ENCODE results near the gene MORC2. TPM values are rescaled to one million over a fixed set of nuclear protein-coding genes. Genes with fewer than 3 reads are reported as not detected.

Gene MORC2
- total RNA-seq, 1 experiment from 2014 or later, result 38.8 TPM

DNA sequence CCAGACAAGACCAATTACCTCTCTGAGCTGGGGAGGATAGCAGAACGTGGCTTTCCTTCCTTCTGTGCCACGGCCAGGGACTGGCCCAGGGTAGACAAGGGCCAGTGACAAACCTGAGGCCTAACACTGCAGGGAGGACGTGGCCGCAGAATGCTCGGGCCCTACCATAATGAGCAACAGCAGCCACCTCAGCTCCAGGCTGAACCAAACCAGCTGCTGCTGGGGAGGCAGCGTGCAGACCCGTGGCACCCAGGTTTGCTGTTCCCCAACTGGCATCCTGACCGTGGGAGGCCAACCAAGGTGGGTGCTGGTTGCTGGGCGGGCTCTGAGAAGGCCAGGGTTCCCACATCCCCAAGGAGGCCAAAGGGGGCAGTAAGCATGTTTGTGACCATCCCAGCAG is 83.0 kb downstream of the MORC2 start:
- H3K27me3 Mint-ChIP-seq (ENCODE audit: unreplicated experiment), result no peaks in the 10 kb centered on the region
- peaks cover 8% of the 10 kb centered on the region for H3K4me1 Mint-ChIP-seq (ENCODE audit: low read depth, unreplicated experiment)
- H3K36me3 Mint-ChIP-seq (ENCODE audit: insufficient read depth, unreplicated experiment), result no peaks in the 10 kb centered on the region
- no peak overlapping the region for H3K4me3 Mint-ChIP-seq (ENCODE audit: low read depth, unreplicated experiment)
- intact Hi-C loops (cut with micrococcal nuclease; ENCODE audit: unreplicated experiment), result no loop called here
- no peak overlapping the region for H3K27ac Mint-ChIP-seq (ENCODE audit: unreplicated experiment)
- no peaks in the 10 kb centered on the region for H3K9me3 Mint-ChIP-seq (ENCODE audit: low read depth, unreplicated experiment)
- no peak for DNase-seq
- TF ChIP-seq, protein P1, sequence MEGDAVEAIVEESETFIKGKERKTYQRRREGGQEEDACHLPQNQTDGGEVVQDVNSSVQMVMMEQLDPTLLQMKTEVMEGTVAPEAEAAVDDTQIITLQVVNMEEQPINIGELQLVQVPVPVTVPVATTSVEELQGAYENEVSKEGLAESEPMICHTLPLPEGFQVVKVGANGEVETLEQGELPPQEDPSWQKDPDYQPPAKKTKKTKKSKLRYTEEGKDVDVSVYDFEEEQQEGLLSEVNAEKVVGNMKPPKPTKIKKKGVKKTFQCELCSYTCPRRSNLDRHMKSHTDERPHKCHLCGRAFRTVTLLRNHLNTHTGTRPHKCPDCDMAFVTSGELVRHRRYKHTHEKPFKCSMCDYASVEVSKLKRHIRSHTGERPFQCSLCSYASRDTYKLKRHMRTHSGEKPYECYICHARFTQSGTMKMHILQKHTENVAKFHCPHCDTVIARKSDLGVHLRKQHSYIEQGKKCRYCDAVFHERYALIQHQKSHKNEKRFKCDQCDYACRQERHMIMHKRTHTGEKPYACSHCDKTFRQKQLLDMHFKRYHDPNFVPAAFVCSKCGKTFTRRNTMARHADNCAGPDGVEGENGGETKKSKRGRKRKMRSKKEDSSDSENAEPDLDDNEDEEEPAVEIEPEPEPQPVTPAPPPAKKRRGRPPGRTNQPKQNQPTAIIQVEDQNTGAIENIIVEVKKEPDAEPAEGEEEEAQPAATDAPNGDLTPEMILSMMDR (IDR thresholded peaks at IDR 0.05; ENCODE audit: unreplicated experiment), result no peak
- CTCF ChIA-PET, result no interaction called here
- BruUV-seq (replicated peaks), result no TSS peak

DNA sequence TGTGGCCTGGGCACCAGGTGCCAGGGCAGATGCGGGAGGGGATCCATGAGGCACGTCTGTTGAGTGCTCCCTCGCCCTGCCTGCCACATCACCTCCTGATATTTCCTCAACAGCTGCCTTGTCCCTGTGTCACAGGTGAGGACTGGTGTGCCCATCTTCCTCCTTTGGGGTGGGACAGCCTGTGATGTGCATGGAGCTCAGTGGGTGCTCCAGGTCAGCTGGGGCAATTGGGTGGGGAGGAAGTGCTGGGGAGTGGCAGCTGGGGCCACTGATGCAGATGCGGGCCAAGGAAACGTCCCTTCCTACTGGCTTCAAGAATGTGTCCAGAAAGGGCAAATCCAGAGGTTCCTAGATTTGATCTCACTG is 83.6 kb downstream of the MORC2 start:
- BruUV-seq (replicated peaks), result no TSS peak
- TF ChIP-seq, protein P1 (IDR thresholded peaks at IDR 0.05; ENCODE audit: unreplicated experiment), result no peak
- no peak for DNase-seq
- H3K27me3 Mint-ChIP-seq (ENCODE audit: unreplicated experiment), result no peaks in the 10 kb centered on the region
- no peak overlapping the region for H3K4me3 Mint-ChIP-seq (ENCODE audit: low read depth, unreplicated experiment)
- H3K27ac Mint-ChIP-seq (ENCODE audit: unreplicated experiment), result no peak overlapping the region
- CTCF ChIA-PET, result no interaction called here
- no peaks in the 10 kb centered on the region for H3K9me3 Mint-ChIP-seq (ENCODE audit: low read depth, unreplicated experiment)
- H3K4me1 Mint-ChIP-seq (ENCODE audit: low read depth, unreplicated experiment), result peaks cover 8% of the 10 kb centered on the region
- H3K36me3 Mint-ChIP-seq (ENCODE audit: insufficient read depth, unreplicated experiment), result no peaks in the 10 kb centered on the region
- intact Hi-C loops (cut with micrococcal nuclease; ENCODE audit: unreplicated experiment), result no loop called here

DNA sequence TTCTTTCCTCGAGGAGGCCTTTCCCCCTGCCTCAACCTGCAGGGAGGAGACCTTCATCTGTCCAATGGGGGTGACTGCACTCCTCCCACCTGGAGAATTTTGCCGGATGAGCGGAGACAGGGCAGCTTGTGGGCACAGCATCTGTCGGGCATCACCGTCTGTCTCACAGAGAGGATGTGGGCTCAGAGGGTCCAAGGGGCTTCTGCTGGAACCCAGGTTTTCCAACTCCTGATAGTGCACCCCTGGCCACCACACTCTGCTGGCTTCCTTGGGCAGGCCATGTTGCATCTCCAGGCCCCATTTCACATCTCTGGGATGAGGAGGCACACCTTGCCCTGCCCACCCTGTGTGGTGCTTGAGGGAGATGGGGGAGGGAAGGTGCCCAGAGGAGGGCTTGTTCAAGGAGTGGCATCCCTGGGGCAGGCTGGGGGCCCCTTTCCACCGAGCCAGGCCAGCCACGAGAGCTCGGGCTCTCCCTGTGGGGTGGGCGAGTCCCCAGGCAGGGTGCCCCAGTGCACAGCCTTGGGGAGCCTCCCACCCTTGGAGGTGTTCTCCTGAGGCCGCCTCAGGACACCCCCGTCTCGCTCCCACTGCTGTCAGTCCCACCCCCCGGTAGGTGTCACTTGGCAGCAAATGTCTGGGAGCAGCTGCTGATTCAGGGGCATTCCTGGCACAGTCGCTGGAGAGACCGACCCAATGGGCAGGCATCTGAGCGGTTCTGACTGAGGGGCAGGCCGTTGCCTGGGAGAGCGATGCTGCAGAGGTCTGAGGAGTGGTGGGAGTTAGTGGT is 84.2 kb downstream of the MORC2 start:
- intact Hi-C loops (cut with micrococcal nuclease; ENCODE audit: unreplicated experiment), result no loop called here
- BruUV-seq (replicated peaks), result no TSS peak
- CTCF ChIA-PET, result no interaction called here

DNA sequence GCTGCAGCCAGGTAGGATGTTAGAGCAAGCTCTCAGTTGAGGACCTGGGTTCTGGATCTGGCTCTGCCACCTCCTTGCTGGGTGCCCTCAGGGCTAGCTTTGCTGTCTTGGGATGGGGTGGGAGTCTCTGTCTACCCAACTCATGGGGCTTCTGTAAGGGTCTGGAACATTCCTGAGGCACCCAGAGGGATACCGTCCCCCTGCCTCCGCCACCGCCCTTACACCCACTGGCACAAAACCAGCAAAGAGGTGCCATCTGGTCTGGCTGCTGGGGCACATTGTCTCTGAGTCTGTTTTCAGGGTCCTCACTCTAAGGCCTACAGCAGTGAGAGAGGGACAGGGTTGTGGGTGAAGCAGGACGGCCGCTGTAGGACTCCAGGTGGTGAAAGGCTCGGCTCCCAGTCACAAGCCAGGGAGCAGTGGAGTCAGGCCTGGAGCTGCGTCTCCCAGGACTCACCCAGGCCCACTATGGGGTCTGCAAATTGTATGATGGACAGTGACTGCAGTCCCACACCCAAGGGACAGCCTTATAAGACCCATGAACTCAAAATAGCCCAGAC is 84.9 kb downstream of the MORC2 start:
- intact Hi-C loops (cut with micrococcal nuclease; ENCODE audit: unreplicated experiment), result no loop called here
- Mint-ChIP-seq H3K4me1 (ENCODE audit: low read depth, unreplicated experiment) (peaks cover 8% of the 10 kb centered on the region), H3K27me3 (ENCODE audit: unreplicated experiment) (no peaks in the 10 kb centered on the region), H3K9me3 (ENCODE audit: low read depth, unreplicated experiment) (no peaks in the 10 kb centered on the region), H3K36me3 (ENCODE audit: insufficient read depth, unreplicated experiment) (no peaks in the 10 kb centered on the region), H3K27ac (ENCODE audit: unreplicated experiment) (no peak overlapping the region), H3K4me3 (ENCODE audit: low read depth, unreplicated experiment) (no peak overlapping the region)
- no peak for DNase-seq
- CTCF ChIA-PET, result no interaction called here
- BruUV-seq (replicated peaks), result no TSS peak
- TF ChIP-seq, protein P1 (IDR thresholded peaks at IDR 0.05; ENCODE audit: unreplicated experiment), result no peak

More for the DNA sequence above, 84.2 kb downstream of the MORC2 start:
- peaks cover 8% of the 10 kb centered on the region for H3K4me1 Mint-ChIP-seq (ENCODE audit: low read depth, unreplicated experiment)
- no peaks in the 10 kb centered on the region for H3K9me3 Mint-ChIP-seq (ENCODE audit: low read depth, unreplicated experiment)
- H3K27ac Mint-ChIP-seq (ENCODE audit: unreplicated experiment), result no peak overlapping the region
- no peaks in the 10 kb centered on the region for H3K36me3 Mint-ChIP-seq (ENCODE audit: insufficient read depth, unreplicated experiment)
- no peak for DNase-seq
- H3K4me3 Mint-ChIP-seq (ENCODE audit: low read depth, unreplicated experiment), result no peak overlapping the region
- TF ChIP-seq, protein P1 (IDR thresholded peaks at IDR 0.05; ENCODE audit: unreplicated experiment), result no peak
- no peaks in the 10 kb centered on the region for H3K27me3 Mint-ChIP-seq (ENCODE audit: unreplicated experiment)

All from Calu3 (cell line).